ENCODE data around the gene IL1F10. TPM values are rescaled to one million over a fixed set of nuclear protein-coding genes. Genes with fewer than 3 reads are reported as not detected.

The IL1F10 gene
- total and polyA plus RNA-seq, 2 of the 8 experiments (the other 6 are each of a cell fraction or from before 2014, with no cell fraction given): not detected

DNA sequence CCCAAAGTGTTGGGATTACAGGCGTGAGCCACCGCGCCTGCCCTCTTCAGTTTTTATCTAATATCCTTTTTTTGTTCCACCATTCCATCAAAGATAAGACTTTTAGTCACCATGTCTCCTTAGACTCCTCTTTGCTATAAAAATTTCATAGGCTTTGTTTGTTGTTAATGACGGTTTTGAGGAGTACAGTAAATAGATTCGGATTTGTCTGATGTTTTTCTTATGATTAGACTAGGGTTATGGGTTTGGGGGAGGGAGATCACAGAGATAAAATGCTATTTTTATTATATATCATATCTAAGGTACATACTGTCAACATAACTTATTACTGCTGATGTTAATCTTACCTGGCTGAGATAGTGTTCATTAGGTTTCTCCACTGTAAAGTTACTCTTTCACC is 21.3 kb upstream of the IL1F10 start:
- Histone ChIP-seq H2AK5ac (ENCODE audit: low read depth, low read length) (no peak overlapping the region), H3K4me2 (ENCODE audit: insufficient read depth in 1 of 2, low read depth in 2 of 2, low read length in 2 of 2) (no peak overlapping the region), H3K9me3 (ENCODE audit: insufficient read depth in 2 of 2, low read depth in 1 of 2, low read length in 1 of 2) (peaks cover 6 to 11% of the 10 kb centered on the region in 2 experiments), H3K79me1 (ENCODE audit: low read depth, low read length) (no peaks in the 10 kb centered on the region), H3K23ac (ENCODE audit: insufficient read length) (no peak overlapping the region), H3K14ac (ENCODE audit: insufficient read length) (no peak overlapping the region), H2BK12ac (ENCODE audit: low read depth, low read length) (no peak overlapping the region), H3K27me3 (replicated peaks in 1 of 4; ENCODE audit: control insufficient read depth in 3 of 4, extremely low read depth in 1 of 4, insufficient read depth in 3 of 4, low read length in 3 of 4) (no peaks in the 10 kb centered on the region), H3K4me3 (ENCODE audit: extremely low read depth in 1 of 4, insufficient read depth in 2 of 4, low read depth in 3 of 4, low read length in 4 of 4) (no peak overlapping the region), H4K20me1 (replicated peaks in 1 of 2; ENCODE audit: control insufficient read depth in 1 of 2, insufficient read depth in 2 of 2, low read length in 2 of 2) (no peaks in the 10 kb centered on the region), H3K18ac (ENCODE audit: extremely low read depth, low read length) (no peak overlapping the region), H2BK20ac (ENCODE audit: low read length) (no peak overlapping the region), H2BK5ac (ENCODE audit: low read depth, low read length) (no peak overlapping the region), H3K23me2 (ENCODE audit: low read depth, low read length) (no peaks in the 10 kb centered on the region), H3K9ac (replicated peaks in 1 of 4; ENCODE audit: extremely low read depth in 1 of 4, low read depth in 3 of 4, low read length in 3 of 4) (no peak overlapping the region), H2AFZ (ENCODE audit: low read length) (no peak overlapping the region), H4K5ac (ENCODE audit: insufficient read length, low read depth, low read length) (no peak overlapping the region), H2BK15ac (ENCODE audit: low read length) (no peak overlapping the region), H3K4me1 (replicated peaks in 1 of 4; ENCODE audit: control insufficient read depth in 3 of 4, insufficient read depth in 4 of 4, low read length in 3 of 4) (no peaks in the 10 kb centered on the region), H3K79me2 (ENCODE audit: control insufficient read depth in 1 of 2, insufficient read depth in 2 of 2, low read length in 2 of 2) (no peaks in the 10 kb centered on the region), H4K8ac (ENCODE audit: extremely low read depth, insufficient read depth, low read length) (no peak overlapping the region), H4K91ac (replicated peaks; ENCODE audit: insufficient read length, low read length) (no peak overlapping the region), H3K4ac (replicated peaks; ENCODE audit: insufficient read length, low read depth, low read length) (no peak overlapping the region), H3K27ac (ENCODE audit: low read depth, low read length) (no peak overlapping the region), H3K56ac (replicated peaks; ENCODE audit: insufficient read length, low read depth, low read length) (no peak overlapping the region), H2BK120ac (replicated peaks; ENCODE audit: low read depth, low read length) (no peak overlapping the region), H3K36me3 (ENCODE audit: control insufficient read depth in 2 of 4, insufficient read depth in 4 of 4, low read length in 3 of 4) (no peaks in the 10 kb centered on the region)
- WGBS, 2 experiments (ENCODE audit: extremely low coverage in 1 of 2, insufficient coverage in 1 of 2, insufficient read length in 1 of 2, insufficient replicate concordance in 2 of 2, low coverage in 1 of 2, low lambda C conversion rate in 2 of 2, missing lambda C conversion rate in 1 of 2): 89% methylated on average over 5 of the region's 5 CpGs; no CpG with 5 or more reads in 1 of the 2 experiments
- DNase-seq (ENCODE audit: low read depth in 1 of 2, low spot score in 2 of 2) (no peak), FAIRE-seq (no peak)
- CTCF ChIA-PET (ENCODE audit: partially characterized antibody): interaction anchor here (1.2 to 1.3 kb wide), 2 partner anchors 34 to 87 kb away, joined by 3 read pairs; no protein-coding TSS in a partner anchor
- POLR2A ChIA-PET (ENCODE audit: partially characterized antibody): no interaction called here
- TF ChIP-seq, protein P1, sequence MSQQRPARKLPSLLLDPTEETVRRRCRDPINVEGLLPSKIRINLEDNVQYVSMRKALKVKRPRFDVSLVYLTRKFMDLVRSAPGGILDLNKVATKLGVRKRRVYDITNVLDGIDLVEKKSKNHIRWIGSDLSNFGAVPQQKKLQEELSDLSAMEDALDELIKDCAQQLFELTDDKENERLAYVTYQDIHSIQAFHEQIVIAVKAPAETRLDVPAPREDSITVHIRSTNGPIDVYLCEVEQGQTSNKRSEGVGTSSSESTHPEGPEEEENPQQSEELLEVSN (IDR thresholded peaks at IDR 0.05): no peak
- TF ChIP-seq SAP30 (IDR thresholded peaks at IDR 0.05; ENCODE audit: insufficient read depth, insufficient replicate concordance, low read length) (no peak), GTF2F1 (IDR thresholded peaks at IDR 0.05; ENCODE audit: borderline replicate concordance, low read depth, low read length) (no peak)
